A549 (cell line): Measurements from ENCODE around the gene DNMT3A.

ENCODE experiments used
- CEBPB ChIP-seq, 2 experiments: fragments of >200 bp in 1 of 2; sonication (Bioruptor Twin) in 1 of 2; formaldehyde crosslinking in 1 of 2; IDR thresholded peaks; 2 replicates each; pipeline ENCODE4 v1.6.1; 2012 to 2016
- EP300 ChIP-seq, 2 experiments: fragments of >200 bp; sonication (Bioruptor Twin); formaldehyde crosslinking; IDR thresholded peaks; 2 replicates in 1 of 2; 3 replicates in 1 of 2; pipeline ENCODE4 v1.6.1; 2016 to 2017
- NPAS2 ChIP-seq: fragments of 250-450 bp; sonication (Bioruptor Pico); IDR thresholded peaks from 2 replicates; pipeline ENCODE4 v1.8.0; 2022; ENCODE audit warnings: mild to moderate bottlenecking, moderate library complexity, borderline replicate concordance
- PHF8 ChIP-seq: fragments of 200-600 bp; sonication (generic); IDR thresholded peaks from 2 replicates; pipeline ENCODE4 v1.6.1; 2016; ENCODE audit warnings: low read depth, mild to moderate bottlenecking, antibody characterized with exemption, moderate library complexity, borderline replicate concordance
- RAD21 ChIP-seq, 2 experiments: fragments of >200 bp in 1 of 2; sonication (Bioruptor Twin) in 1 of 2; formaldehyde crosslinking in 1 of 2; IDR thresholded peaks in 1 of 2; conservative IDR thresholded peaks in 1 of 2; 2 replicates in 1 of 2; 3 replicates in 1 of 2; pipeline ENCODE4 v1.6.1; 2012 to 2018; ENCODE audit warnings: inconsistent platforms in 1 of 2
- RNF2 ChIP-seq: fragments of 200-600 bp; sonication (generic); IDR thresholded peaks from 2 replicates; pipeline ENCODE4 v1.6.1; 2016; ENCODE audit warnings: low read depth, mild to moderate bottlenecking, antibody characterized with exemption, moderate library complexity, borderline replicate concordance
- ZC3H11A ChIP-seq: fragments of 450-650 bp; IDR thresholded peaks from 2 replicates; pipeline ENCODE4 v1.6.1; 2014; ENCODE audit warnings: antibody characterized with exemption, mild to moderate bottlenecking
- ZSCAN20 ChIP-seq: fragments of 250-450 bp; sonication (Bioruptor Pico); IDR thresholded peaks from 2 replicates; pipeline ENCODE4 v1.8.0; 2022; ENCODE audit warnings: mild to moderate bottlenecking, moderate library complexity
- TF ChIP-seq, protein P1 (sequence below): fragments of >200 bp; sonication (Bioruptor Twin); formaldehyde crosslinking; IDR thresholded peaks from 3 replicates; pipeline ENCODE4 v1.5.1; 2016
- TF ChIP-seq, protein P2 (sequence below): IDR thresholded peaks from 2 replicates; pipeline ENCODE4 v1.6.1; 2012; ENCODE audit warnings: low read depth, borderline replicate concordance
- TF ChIP-seq, protein P3 (sequence below): fragments of 250-450 bp; sonication (Bioruptor Pico); IDR thresholded peaks from 2 replicates; pipeline ENCODE4 v1.5.0; 2021; ENCODE audit warnings: mild to moderate bottlenecking, moderate library complexity, borderline replicate concordance
- TF ChIP-seq, protein P4 (sequence below): IDR thresholded peaks from 2 replicates; pipeline ENCODE4 v1.6.1; 2012

DNA sequence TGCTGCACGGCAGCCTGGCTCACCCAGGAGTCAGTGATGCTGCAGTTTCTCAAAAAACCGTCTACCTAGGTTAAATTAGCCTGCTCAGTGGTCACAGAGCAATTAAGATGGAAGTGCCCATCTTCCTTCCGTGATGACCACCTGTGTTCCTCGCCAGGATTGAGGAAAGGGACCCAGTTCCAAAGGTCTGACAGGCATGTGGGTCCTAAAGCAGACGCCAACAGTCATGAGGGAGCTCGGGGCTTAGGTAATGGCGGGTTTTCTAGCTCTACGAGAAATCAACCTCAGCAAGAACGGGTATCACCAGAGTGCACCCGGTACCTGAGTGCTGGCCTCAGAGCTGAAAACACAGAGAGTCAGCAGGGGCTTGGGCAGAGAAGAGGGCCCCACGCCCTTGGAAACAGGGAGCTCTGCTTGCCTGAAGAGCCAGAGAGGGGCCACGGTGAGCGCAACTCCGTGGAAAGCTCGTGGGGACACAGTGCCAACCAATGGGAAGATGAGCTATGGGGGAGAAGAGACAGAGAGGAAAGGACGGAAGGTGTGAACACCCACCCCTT is 34.3 kb upstream of the DNMT3A start:
- no peak for TF ChIP-seq ZSCAN20 (CRISPR knock-in tag)
- no peak for TF ChIP-seq CEBPB (IDR thresholded peaks at IDR 0.05)
- no peak for TF ChIP-seq PHF8
- TF ChIP-seq, protein P1, sequence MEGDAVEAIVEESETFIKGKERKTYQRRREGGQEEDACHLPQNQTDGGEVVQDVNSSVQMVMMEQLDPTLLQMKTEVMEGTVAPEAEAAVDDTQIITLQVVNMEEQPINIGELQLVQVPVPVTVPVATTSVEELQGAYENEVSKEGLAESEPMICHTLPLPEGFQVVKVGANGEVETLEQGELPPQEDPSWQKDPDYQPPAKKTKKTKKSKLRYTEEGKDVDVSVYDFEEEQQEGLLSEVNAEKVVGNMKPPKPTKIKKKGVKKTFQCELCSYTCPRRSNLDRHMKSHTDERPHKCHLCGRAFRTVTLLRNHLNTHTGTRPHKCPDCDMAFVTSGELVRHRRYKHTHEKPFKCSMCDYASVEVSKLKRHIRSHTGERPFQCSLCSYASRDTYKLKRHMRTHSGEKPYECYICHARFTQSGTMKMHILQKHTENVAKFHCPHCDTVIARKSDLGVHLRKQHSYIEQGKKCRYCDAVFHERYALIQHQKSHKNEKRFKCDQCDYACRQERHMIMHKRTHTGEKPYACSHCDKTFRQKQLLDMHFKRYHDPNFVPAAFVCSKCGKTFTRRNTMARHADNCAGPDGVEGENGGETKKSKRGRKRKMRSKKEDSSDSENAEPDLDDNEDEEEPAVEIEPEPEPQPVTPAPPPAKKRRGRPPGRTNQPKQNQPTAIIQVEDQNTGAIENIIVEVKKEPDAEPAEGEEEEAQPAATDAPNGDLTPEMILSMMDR, result no peak
- TF ChIP-seq NPAS2 (CRISPR knock-in tag), result no peak
- TF ChIP-seq, protein P2, sequence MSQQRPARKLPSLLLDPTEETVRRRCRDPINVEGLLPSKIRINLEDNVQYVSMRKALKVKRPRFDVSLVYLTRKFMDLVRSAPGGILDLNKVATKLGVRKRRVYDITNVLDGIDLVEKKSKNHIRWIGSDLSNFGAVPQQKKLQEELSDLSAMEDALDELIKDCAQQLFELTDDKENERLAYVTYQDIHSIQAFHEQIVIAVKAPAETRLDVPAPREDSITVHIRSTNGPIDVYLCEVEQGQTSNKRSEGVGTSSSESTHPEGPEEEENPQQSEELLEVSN, result no peak
- TF ChIP-seq ZC3H11A, result no peak
- TF ChIP-seq, protein P3, sequence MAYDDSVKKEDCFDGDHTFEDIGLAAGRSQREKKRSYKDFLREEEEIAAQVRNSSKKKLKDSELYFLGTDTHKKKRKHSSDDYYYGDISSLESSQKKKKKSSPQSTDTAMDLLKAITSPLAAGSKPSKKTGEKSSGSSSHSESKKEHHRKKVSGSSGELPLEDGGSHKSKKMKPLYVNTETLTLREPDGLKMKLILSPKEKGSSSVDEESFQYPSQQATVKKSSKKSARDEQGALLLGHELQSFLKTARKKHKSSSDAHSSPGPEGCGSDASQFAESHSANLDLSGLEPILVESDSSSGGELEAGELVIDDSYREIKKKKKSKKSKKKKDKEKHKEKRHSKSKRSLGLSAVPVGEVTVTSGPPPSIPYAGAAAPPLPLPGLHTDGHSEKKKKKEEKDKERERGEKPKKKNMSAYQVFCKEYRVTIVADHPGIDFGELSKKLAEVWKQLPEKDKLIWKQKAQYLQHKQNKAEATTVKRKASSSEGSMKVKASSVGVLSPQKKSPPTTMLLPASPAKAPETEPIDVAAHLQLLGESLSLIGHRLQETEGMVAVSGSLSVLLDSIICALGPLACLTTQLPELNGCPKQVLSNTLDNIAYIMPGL (CRISPR knock-in tag), result no peak
- TF ChIP-seq, protein P4, sequence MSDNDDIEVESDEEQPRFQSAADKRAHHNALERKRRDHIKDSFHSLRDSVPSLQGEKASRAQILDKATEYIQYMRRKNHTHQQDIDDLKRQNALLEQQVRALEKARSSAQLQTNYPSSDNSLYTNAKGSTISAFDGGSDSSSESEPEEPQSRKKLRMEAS, result no peak
- TF ChIP-seq EP300 (IDR thresholded peaks at IDR 0.05), result no peak
- no peak for TF ChIP-seq RAD21 (conservative IDR thresholded peaks at IDR 0.05 in 1 of 2, IDR thresholded peaks at IDR 0.05 in 1 of 2)
- no peak for TF ChIP-seq RNF2
